GM18502 (cell line): ENCODE measurements around the gene BDNF.

Experiments
- ATAC-seq: cut with Tn5 transposase; IDR thresholded peaks from one replicate; pipeline ENCODE4 v1.9.1; 2021; ENCODE audit warnings: mild to moderate bottlenecking; ENCODE audit not compliant: unreplicated experiment, poor library complexity

The BDNF gene

GRCh38 chr11:27610280-27610679, 90.0 kb downstream of the BDNF start:
- ATAC-seq: no peak

GRCh38 chr11:27608951-27609350, 91.3 kb downstream of the BDNF start:
- no peak for ATAC-seq

GRCh38 chr11:27605422-27605821, 94.8 kb downstream of the BDNF start:
- ATAC-seq: no peak
